Common myeloid progenitor, CD34-positive (primary cell): ENCODE results near the gene C1orf105.

Source experiments
- CTCF ChIA-PET: fragments of 350-600 bp; sonication (Branson Sonifier 250); formaldehyde crosslinking; loops from one replicate; lab custom pipeline; 2021; ENCODE audit warnings: antibody characterized with exemption; lab: Charles Lee
- POLR2A ChIA-PET: fragments of 350-600 bp; sonication (Branson Sonifier 250); formaldehyde crosslinking; loops from one replicate; lab custom pipeline; 2021; ENCODE audit warnings: antibody characterized with exemption; lab: Charles Lee
- DNase-seq, 3 donors: peaks; one replicate each; pipeline versions ENCODE4 v3.0.0 to v3.0.0-alpha.2; 2013
- H3K27ac ChIP-seq, 2 experiments: 1 replicate in 1 of 2; 2 replicates in 1 of 2; pipeline ENCODE4 v1.7.0; 2013; ENCODE audit warnings: inconsistent platforms in 2 of 2, low read length in 2 of 2, mild to moderate bottlenecking in 2 of 2, low read depth in 1 of 2, moderate library complexity in 1 of 2; ENCODE audit not compliant: severe bottlenecking in 2 of 2, insufficient read depth in 1 of 2, poor library complexity in 1 of 2
- H3K27me3 ChIP-seq, 5 experiments: replicated peaks in 2 of 5; 1 replicate in 3 of 5; 2 replicates in 2 of 5; pipeline versions ENCODE4 v1.6.1 to v1.7.0; 2013; ENCODE audit warnings: low read length in 4 of 5, mild to moderate bottlenecking in 2 of 5, moderate library complexity in 2 of 5, inconsistent platforms in 1 of 5; ENCODE audit not compliant: insufficient read depth in 5 of 5, control insufficient read depth in 4 of 5
- H3K36me3 ChIP-seq, 4 experiments: 1 replicate in 2 of 4; 2 replicates in 2 of 4; pipeline versions ENCODE4 v1.6.1 to v1.7.0; 2013; ENCODE audit warnings: low read length in 3 of 4, control low read depth in 1 of 4, mild to moderate bottlenecking in 1 of 4; ENCODE audit not compliant: control insufficient read depth in 4 of 4, insufficient read depth in 4 of 4
- H3K4me1 ChIP-seq, 4 experiments: 1 replicate in 3 of 4; 2 replicates in 1 of 4; pipeline versions ENCODE4 v1.6.1 to v1.7.1; 2013; ENCODE audit warnings: low read length in 3 of 4, mild to moderate bottlenecking in 3 of 4, control low read depth in 1 of 4, inconsistent platforms in 1 of 4, moderate library complexity in 1 of 4; ENCODE audit not compliant: control insufficient read depth in 4 of 4, insufficient read depth in 4 of 4; ENCODE audit errors: control extremely low read depth in 1 of 4
- H3K4me3 ChIP-seq, 7 experiments: 1 replicate in 4 of 7; 2 replicates in 3 of 7; pipeline versions ENCODE4 v1.5.1 to v1.7.0; 2013; ENCODE audit warnings: mild to moderate bottlenecking in 7 of 7, low read length in 6 of 7, moderate library complexity in 6 of 7, inconsistent platforms in 2 of 7, low read depth in 2 of 7, control low read depth in 1 of 7; ENCODE audit not compliant: insufficient read depth in 4 of 7, control insufficient read depth in 1 of 7; ENCODE audit errors: extremely low read depth in 1 of 7
- H3K9me3 ChIP-seq, 5 experiments: 1 replicate in 4 of 5; 2 replicates in 1 of 5; pipeline versions ENCODE4 v1.6.1 to v1.7.1; 2013; ENCODE audit warnings: low read length in 4 of 5, mild to moderate bottlenecking in 2 of 5, inconsistent platforms in 1 of 5, low read depth in 1 of 5, moderate library complexity in 1 of 5; ENCODE audit not compliant: control insufficient read depth in 4 of 5, insufficient read depth in 2 of 5; ENCODE audit errors: control extremely low read depth in 1 of 5
- WGBS: methylation state at CpG from one replicate; pipeline ENCODE4 v1.1.5; 2013; ENCODE audit not compliant: insufficient coverage; 5-methylcytosine and 5-hydroxymethylcytosine counted together

C1orf105 gene

DNA sequence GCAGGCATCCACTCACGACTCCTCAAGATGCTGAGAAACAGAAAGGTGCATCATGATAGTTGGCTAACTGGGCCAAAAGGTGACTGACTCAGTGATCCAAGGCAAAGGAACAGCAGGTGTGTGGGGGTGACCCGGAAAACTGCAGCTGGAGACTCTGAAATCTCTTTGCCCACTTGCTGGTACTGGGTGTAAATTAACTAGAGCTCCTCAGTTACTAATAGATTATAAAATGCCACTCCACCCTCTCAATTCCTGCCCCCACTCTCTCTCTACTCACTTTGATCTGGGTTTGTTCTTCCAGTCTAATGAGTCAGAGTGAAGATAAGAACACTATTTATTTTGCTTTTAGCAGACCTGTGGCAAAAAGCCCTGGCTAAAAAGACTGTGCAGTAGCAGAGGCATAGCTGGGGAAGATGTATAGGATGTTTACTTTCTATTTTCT lies 30.5 kb downstream of the C1orf105 start:
- DNase-seq, result peak in 1 of 3 donors; percentile 23
- no peak overlapping the region for H3K27ac ChIP-seq
- CTCF ChIA-PET, result interaction anchor here (0.6 to 2.2 kb wide), 11 partner anchors 10 to 669 kb away, joined by 3 to 9 read pairs (median 5); partner anchors contain the start of gene SUCO
- H3K27me3 ChIP-seq, result no peaks in the 10 kb centered on the region
- no peaks in the 10 kb centered on the region for H3K9me3 ChIP-seq
- H3K36me3 ChIP-seq, result no peaks in the 10 kb centered on the region
- POLR2A ChIA-PET, result interaction anchor here (1.2 kb wide), 1 partner anchor 81 kb away, joined by 3 read pairs; no protein-coding TSS in a partner anchor
- no peak overlapping the region for H3K4me3 ChIP-seq
- WGBS, result 100% methylated on average over 1 of the region's 2 CpGs
- peaks cover 0 to 21% (median 7%) of the 10 kb centered on the region in 4 experiments for H3K4me1 ChIP-seq

DNA sequence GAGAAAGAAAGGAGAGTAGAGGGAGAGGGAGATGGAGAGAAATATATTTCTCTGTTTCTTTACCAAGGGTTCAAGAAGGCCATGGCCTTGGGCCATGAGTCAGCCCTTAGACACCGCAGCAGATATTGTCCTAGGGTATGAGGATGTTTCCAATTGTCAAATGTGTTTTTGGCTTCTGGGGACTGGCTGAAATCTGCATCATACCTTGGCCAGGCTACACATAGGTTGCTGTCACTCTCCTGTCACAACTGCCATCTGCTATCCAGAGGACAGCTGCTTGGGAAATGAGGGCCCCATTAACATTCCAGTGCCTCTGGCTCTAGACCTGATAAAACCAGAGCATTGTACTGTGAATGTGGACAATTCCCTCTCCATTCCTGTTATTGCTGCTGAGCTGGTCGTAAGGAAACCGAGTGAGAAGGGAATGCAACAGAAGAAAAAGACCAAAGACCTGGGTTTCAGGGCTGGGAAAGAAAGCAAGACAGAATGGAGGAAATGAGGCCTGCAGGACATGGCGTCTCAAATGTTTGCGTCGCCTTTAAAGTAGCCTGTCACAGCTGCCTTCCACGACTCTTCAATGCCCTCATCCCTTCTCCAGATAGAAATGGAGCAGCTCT lies 32.2 kb downstream of the C1orf105 start:
- H3K4me1 ChIP-seq, result peaks cover 0 to 15% (median 7%) of the 10 kb centered on the region in 4 experiments
- H3K36me3 ChIP-seq, result no peaks in the 10 kb centered on the region
- no peak for DNase-seq
- no peak overlapping the region for H3K27ac ChIP-seq
- WGBS, result 84% methylated on average over 4 of the region's 7 CpGs
- H3K4me3 ChIP-seq, result no peak overlapping the region
- H3K27me3 ChIP-seq, result no peaks in the 10 kb centered on the region
- CTCF ChIA-PET, result interaction anchor here (0.6 to 2.2 kb wide), 5 partner anchors 8 to 1562 kb away, joined by 3 to 8 read pairs (median 3); no protein-coding TSS in a partner anchor
- POLR2A ChIA-PET, result no interaction called here
- no peaks in the 10 kb centered on the region for H3K9me3 ChIP-seq

DNA sequence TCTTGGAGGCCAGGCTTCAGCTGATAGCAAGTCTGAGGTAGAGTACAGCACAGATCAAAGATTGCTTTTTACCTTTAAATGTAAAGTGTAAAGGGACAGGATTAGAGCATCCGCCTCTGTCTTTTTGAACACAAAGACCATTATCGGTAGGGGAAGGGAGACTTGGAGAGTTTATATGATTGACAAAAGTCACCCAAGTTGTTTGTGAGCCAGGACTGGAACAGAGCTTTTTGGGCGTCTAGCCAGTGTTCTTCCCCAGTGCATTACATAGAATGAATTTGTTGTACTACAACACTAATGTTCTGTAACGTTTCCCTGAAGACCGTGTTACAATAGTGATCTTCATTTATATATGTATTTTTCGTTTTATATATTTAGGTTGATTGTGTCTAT lies 32.7 kb downstream of the C1orf105 start:
- no peak overlapping the region for H3K4me3 ChIP-seq
- no peaks in the 10 kb centered on the region for H3K36me3 ChIP-seq
- no peaks in the 10 kb centered on the region for H3K9me3 ChIP-seq
- no peaks in the 10 kb centered on the region for H3K27me3 ChIP-seq
- DNase-seq, result no peak
- no peak overlapping the region for H3K27ac ChIP-seq
- 92% methylated on average over 3 of the region's 6 CpGs for WGBS
- ChIA-PET CTCF (interaction anchor here (0.6 to 2.2 kb wide), 4 partner anchors 9 to 1562 kb away, joined by 3 to 8 read pairs (median 5); no protein-coding TSS in a partner anchor), POLR2A (no interaction called here)
- H3K4me1 ChIP-seq, result peaks cover 0 to 15% (median 7%) of the 10 kb centered on the region in 4 experiments

DNA sequence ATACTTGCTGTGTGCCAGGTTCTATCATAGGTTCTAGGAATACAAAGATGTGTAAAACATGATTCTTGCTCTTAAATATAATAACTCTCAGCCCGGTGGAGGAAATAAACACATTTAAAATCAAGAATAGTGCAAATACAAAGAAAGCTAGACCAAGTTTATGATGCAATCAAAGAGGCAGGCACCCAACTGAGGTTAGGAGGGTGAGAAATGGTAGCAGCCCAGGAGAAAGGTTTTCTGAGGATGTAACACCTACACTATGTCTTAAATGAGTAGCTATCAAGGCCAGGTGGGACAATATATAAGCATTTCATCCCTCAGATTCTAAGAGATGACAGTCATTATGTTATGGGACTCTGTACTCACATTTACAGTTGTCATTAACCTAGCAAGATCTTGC lies 33.1 kb downstream of the C1orf105 start:
- ChIA-PET POLR2A (no interaction called here), CTCF (interaction anchor here (1.4 to 1.5 kb wide), 3 partner anchors 9 to 24 kb away, joined by 3 to 8 read pairs (median 3); no protein-coding TSS in a partner anchor)
- Histone ChIP-seq H3K27me3 (no peaks in the 10 kb centered on the region), H3K36me3 (no peaks in the 10 kb centered on the region), H3K9me3 (no peaks in the 10 kb centered on the region), H3K4me3 (no peak overlapping the region), H3K4me1 (peaks cover 0 to 15% (median 7%) of the 10 kb centered on the region in 4 experiments), H3K27ac (no peak overlapping the region)
- DNase-seq, result no peak
- no CpG with 5 or more reads among the region's 1 CpG for WGBS

DNA sequence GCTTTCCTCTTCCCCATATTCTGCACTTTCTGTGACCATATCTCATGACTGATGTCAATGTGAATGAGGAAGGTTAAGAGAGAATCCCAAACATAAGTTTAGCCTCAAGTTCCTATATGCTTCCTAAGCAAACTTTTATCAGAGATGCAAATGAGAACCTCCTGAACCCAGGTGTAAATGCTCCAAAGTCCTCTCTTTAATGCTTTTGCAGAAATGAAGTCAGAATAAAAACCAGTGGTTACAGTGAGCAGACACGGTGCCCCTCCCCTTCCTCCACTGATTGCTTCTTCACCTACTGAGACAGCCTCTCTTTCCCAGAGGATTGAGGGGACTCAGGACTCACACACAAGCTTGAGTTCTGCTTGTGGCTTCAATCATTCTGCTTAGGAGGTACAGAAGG lies 35.0 kb downstream of the C1orf105 start:
- Histone ChIP-seq H3K27ac (no peak overlapping the region), H3K36me3 (no peaks in the 10 kb centered on the region), H3K4me3 (no peak overlapping the region), H3K27me3 (no peaks in the 10 kb centered on the region), H3K9me3 (no peaks in the 10 kb centered on the region), H3K4me1 (no peaks in the 10 kb centered on the region)
- DNase-seq, result no peak
- 100% methylated on average over 1 of the region's 1 CpG for WGBS
- ChIA-PET POLR2A (no interaction called here), CTCF (no interaction called here)

DNA sequence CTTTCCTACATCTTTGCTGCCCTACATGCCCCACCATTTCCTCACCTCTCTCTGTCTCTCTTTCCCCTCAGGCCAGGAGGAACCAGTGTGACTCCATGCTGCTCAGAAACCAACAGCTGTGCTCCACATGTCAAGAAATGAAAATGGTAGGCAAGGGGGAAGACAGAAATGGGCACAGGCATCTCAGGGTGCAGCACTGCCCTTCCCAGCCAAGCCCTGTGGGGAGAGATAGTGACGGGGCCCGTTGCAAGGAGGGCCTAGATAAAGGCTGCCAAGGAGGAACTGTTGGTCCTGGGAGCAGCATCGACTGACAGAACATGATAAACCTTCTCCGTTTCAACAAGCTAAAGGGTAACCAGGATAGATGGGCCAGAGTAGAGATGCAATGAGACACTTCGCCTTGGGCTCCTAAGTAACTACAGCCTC lies 35.9 kb downstream of the C1orf105 start:
- CTCF ChIA-PET, result interaction anchor here (1.5 kb wide), 1 partner anchor 142 kb away, joined by 3 read pairs; no protein-coding TSS in a partner anchor
- no peak overlapping the region for H3K4me3 ChIP-seq
- no peaks in the 10 kb centered on the region for H3K27me3 ChIP-seq
- POLR2A ChIA-PET, result no interaction called here
- DNase-seq, result peak in 2 of 3 donors; percentile 37 to 66
- no peaks in the 10 kb centered on the region for H3K4me1 ChIP-seq
- no peaks in the 10 kb centered on the region for H3K9me3 ChIP-seq
- no peaks in the 10 kb centered on the region for H3K36me3 ChIP-seq
- H3K27ac ChIP-seq, result no peak overlapping the region
- 100% methylated on average over 4 of the region's 5 CpGs for WGBS

DNA sequence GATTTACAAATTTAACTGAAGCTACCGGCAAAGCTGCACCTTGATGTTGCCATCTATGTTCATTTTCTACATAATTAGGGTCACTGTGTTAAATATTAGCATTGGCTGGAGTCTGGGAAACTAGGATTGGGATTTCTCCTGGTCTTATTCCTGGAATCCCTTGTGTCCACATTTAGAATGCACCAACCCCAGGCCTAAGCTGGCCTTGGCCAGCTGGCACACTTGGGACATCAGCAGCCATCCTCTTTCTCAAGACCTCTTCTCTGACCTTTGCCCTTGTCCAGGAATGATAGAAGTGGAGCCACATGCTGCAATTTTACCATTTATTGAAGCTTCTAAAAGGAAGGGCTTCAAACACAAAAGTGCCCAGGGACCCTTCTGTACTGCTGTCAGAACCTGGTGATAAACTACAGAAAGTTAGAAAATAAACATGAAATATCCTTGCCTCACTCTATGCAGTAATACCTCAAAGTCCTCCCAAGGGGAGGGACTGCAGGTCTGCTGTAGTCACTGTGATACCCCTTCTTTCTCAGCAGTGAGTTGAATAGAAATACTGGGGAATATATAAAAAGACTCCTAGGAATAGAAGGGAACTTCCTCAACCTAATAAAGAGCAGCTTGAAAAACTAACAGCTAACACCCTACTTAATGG lies 37.1 kb downstream of the C1orf105 start:
- no CpG with 5 or more reads among the region's 1 CpG for WGBS

More for the DNA sequence above, 37.1 kb downstream of the C1orf105 start:
- Histone ChIP-seq H3K27ac (no peak overlapping the region), H3K27me3 (no peaks in the 10 kb centered on the region), H3K9me3 (no peaks in the 10 kb centered on the region), H3K4me3 (no peak overlapping the region), H3K4me1 (no peaks in the 10 kb centered on the region), H3K36me3 (no peaks in the 10 kb centered on the region)
- ChIA-PET POLR2A (no interaction called here), CTCF (interaction anchor here (1.2 to 1.5 kb wide), 4 partner anchors 13 to 149 kb away, joined by 3 to 4 read pairs (median 3); partner anchors contain the start of gene PIGC)
- no peak for DNase-seq
